HG02973 (cell line): ENCODE data around the gene DOP1A.

Source experiments
- ATAC-seq: cut with Tn5 transposase; IDR thresholded peaks from one replicate; pipeline ENCODE4 v1.9.1; 2021; ENCODE audit warnings: moderate library complexity; ENCODE audit not compliant: unreplicated experiment

DOP1A gene, protein sequence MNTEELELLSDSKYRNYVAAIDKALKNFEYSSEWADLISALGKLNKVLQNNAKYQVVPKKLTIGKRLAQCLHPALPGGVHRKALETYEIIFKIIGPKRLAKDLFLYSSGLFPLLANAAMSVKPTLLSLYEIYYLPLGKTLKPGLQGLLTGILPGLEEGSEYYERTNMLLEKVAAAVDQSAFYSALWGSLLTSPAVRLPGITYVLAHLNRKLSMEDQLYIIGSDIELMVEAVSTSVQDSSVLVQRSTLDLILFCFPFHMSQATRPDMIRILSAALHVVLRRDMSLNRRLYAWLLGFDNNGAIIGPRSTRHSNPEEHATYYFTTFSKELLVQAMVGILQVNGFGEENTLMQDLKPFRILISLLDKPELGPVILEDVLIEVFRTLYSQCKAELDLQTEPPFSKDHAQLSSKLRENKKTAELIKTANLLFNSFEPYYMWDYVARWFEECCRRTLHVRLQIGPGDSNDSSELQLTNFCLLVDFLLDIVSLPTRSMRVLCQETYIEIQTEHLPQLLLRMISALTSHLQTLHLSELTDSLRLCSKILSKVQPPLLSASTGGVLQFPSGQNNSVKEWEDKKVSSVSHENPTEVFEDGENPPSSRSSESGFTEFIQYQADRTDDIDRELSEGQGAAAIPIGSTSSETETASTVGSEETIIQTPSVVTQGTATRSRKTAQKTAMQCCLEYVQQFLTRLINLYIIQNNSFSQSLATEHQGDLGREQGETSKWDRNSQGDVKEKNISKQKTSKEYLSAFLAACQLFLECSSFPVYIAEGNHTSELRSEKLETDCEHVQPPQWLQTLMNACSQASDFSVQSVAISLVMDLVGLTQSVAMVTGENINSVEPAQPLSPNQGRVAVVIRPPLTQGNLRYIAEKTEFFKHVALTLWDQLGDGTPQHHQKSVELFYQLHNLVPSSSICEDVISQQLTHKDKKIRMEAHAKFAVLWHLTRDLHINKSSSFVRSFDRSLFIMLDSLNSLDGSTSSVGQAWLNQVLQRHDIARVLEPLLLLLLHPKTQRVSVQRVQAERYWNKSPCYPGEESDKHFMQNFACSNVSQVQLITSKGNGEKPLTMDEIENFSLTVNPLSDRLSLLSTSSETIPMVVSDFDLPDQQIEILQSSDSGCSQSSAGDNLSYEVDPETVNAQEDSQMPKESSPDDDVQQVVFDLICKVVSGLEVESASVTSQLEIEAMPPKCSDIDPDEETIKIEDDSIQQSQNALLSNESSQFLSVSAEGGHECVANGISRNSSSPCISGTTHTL (N-terminal part only)

DNA sequence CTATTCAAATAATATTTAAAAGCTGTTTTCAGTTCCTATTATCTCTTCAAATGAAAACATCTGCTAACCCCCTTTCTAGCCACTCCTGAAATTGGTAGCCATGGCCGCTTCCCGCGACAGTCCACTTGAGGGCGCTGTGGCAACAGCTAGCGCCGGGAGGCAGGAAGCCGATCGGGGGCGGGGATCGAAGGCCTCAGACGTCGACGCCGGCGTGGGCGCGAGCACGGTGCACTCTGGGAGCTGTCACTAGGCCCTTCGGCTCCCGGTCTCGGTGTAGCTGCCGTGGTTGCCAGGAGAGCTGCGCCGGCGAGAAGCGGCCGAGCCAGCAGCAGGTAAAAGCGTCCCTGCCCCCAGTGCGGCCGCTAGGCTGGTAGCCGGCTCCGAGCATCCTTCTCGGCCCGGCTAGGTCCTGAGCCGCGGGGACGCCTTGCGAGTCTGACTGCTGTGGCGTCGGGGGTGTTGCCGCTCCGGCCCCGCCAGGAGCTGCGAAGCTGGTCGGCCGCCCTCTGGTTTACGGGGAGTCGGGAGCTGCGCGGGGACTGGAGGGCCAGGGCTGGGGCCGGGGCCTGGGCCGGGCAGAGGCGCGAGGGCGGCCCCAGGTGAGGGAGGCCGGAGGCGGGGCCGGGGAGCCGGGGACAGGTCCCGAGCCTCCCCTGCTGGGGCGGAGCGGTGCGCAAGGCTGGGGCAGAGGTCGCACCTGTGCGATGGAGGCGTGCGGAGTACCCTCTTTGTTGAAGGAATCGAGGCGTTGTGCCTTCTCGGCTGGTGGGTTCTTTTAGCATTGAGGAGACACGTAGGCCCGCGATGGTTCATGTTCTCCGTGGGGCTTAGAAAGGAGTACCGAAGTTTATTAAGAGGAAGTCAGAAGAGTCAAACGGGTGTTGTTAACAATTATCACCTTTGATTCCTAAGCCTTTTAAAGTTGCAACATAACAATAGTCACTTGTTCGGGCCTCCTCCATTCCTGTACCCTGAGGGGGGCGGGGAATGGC lies at the start of gene DOP1A:
Gene DOP1A (plus strand): TSS at position 224 of the 992 bp plus-strand sequence. CDS start 29,307 bp downstream, outside the sequence.
- peak; percentile 77 for ATAC-seq

DNA sequence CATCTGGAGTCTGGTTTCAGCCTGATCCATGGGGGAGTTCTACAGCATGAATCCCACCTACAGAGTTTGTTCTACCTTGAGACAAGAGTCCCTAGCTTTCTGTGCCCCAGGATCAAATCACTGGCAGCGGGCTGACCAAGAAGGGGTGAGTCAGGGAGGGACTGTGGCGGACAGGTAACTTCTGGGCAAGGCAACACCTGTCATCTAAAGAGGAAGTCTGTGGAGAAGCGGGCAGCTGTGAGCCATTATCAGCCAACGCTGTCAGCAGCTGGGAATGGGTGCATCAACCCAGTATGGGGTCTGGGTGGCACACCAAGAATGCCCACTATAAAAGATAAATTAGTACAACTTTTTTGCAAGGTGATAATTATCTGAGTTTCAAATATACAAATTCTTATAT lies 47.7 kb upstream of the DOP1A start:
- no peak for ATAC-seq

DNA sequence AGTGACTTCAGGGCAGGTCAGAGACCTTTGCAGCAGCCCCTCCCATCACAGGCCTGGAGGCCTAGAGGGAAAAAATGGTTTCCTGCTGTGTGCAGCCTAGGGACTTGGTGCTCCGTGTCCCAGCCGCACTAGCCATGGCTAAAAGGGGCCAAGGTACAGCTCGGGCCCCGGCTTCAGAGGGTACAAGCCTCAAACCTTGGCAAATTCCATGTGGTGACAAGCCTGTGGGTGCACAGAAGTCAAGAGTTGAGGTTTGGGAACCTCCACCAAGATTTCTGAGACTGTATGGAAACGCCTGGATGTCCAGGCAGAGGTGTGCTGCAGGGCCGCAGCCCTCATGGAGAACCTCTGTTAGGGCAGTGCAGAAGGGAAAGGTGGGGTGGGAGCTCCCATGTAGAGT lies 35.8 kb upstream of the DOP1A start:
- ATAC-seq, result no peak

DNA sequence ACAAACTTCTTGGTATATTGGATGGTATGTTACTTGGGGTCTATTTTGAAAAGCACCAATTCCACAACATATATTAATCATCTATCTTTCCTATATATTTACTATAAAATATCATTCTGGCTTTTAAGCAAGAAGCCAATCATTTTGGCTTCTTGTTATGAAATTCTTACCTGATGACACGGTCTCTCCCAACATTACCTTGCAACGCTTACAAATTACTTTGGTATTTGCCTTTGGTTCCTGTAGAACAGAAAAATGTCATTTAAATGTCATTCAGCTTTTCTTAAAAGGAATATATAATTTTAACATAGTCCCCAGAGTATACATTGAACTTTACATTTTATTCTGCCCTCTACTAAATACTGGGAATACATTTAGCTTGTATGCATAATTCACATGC lies 29.2 kb upstream of the DOP1A start:
- ATAC-seq, result no peak

DNA sequence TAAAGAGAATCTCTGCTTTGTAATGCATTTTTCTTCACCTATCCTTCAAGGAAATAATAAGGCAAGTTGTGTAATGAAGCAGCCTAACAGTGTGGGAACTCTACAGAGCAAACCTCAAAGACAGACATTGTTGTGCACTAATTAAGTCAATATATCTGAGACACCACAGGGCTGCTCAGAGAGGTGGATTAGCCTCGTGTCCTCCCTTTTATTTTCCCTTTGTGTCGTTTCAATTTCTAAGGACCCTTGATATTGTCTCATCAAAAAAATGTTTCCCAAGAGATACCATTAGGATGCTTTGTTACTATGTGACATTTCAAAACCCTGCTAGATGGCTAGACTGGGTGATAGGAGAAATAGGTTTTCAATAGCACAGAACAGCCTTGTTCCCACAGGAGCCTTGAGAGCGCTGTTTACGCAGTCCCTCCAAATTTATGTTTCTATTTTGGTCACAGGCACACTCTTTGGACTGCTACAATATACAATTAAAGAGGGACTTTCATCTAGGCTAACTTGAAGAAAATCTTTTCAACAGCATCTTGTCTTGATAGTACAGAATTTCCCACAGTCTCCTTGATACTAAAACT lies 24.9 kb upstream of the DOP1A start:
- ATAC-seq, result no peak

DNA sequence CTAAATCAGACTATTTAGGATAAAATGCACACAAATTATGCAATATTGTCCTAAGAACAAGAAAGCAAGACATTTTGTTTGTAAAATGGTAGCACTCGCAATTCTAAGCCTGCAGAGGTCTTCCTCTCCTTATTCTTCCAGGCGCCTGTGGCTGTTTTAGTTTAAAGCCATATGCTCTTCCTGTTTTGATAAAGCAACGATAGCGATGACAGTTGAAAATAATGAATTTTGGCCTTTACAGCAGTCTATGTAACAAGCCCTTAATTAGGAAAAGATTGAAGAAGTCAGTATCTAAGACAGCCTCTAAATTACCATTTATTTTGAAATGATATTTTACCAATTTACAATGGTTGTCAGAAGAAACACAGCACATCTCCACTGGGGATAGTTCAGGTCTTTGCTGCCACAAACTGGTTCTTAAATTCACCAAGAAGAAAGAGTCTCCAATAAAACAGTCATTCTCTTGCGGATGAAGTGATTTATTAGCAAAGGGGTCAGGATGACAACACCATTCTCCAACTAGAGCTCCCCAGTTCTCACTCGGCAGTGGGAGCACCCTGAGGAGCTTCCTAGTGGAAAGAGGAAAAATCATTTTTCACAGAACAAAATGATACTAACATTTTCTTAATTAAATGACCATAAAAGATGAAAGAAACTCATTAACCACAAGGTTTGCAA lies 23.2 kb upstream of the DOP1A start:
- no peak for ATAC-seq

DNA sequence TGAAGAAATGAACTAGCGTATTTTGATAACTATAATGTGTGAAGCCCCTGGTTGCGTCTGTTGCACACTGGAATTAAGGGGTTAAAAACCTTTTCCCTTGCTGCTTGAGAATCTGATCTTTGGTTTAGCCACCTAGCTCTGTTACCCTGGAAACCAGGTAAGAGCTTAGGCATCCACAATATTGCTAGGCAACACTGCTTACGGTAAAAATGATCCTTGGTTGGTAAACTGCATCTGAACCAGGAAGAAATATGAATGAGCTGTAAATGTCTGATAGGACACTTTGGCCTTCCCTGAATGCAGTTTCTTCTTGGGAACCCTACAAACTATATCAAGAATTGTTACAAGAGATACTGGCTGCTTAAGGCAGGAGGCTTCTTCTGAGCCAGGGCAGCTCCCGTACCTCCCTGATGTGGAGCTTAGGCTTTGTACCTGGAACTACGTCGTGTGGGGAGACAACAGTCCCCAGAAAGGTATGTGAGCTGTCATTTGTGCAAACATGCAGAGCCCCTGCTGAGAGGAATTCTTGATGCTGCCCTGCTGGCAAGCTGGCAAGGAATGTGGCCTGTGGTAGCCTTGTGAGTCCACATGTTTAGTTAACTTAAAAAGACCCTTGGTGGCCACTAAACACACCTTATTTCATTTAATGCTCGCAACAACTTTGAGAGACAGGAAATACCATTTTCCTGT lies 20.3 kb upstream of the DOP1A start:
- no peak for ATAC-seq

DNA sequence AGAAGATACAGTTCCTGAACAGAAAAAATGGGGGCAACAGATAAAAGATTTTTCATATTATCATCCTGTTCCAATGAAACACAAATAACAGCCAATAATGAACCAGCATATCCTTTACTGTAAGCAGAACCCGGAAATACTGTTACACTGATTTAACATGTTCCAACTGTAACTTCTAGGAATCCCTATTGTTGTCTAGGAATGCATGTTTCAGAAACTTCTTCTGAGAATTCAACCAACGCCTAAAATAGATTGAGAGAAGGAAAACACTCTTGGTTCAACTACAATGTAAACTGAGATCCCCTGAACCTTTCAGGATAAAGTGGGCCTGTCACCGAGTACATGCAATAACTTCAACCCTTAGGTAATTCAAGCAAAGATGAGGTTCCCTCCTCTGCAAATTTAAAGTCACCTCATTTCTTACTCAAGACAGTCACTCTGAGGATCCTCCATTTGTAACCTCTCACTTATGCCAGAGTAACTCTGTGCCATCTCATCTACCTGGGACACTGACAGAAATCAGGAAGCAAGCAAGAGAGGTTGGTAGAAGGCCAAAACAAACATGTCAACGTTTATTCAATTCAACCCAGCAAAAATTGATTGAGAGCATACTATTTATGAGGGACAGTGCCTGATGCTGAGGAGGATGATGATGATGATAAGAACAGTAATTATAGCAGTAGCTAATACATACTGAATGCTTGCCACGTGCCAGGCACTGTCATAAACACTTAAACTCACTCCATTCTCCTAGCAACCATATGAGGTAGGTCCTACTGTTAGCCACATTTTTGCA lies 15.9 kb upstream of the DOP1A start:
- ATAC-seq, result no peak

DNA sequence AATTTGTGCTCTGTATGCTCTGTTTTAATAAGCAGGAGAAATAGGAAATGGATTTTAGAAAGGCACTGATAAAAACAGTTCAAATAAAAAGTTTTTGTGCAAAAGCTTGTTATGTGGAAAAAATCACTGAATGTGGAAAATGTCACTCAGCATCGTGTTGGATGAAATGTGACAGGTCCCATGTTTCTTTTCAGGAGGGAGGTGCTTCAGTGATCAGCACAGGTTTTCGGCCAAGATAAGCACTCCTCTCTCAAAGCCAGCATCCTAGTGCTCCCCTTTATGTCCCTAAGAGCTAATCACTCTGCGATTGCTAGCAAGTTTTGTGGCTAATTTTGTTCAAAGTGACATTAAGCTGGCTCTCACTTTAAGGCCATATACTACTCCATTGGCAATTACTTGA lies 13.8 kb upstream of the DOP1A start:
- ATAC-seq, result no peak

DNA sequence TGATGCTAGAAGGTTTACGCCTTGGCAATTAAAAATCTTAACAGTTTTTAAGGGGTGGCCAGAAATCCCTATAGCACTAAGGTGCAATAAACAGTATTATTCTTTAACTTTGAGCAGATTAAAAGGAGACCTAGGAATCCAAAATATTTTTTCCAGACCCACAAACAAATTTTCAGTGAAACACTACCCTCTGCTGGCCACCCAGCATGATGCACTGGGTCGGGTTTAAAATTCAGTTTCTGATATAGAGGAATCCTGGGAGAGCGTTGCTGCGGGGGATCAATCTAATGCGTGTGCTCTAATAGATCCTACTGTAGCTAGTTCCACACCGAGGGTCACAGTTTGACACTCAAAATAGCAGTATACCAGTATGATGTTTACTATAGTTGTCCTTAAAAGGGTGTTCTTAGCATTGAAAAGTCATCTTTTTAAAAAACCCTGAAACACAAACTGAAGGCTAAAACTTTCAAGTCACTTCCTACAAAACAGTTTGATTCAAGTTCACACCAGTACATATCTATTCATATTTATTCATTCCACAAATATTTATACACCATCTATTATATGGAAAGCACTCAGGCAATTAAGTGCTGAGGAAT lies 12.0 kb upstream of the DOP1A start:
- no peak for ATAC-seq

DNA sequence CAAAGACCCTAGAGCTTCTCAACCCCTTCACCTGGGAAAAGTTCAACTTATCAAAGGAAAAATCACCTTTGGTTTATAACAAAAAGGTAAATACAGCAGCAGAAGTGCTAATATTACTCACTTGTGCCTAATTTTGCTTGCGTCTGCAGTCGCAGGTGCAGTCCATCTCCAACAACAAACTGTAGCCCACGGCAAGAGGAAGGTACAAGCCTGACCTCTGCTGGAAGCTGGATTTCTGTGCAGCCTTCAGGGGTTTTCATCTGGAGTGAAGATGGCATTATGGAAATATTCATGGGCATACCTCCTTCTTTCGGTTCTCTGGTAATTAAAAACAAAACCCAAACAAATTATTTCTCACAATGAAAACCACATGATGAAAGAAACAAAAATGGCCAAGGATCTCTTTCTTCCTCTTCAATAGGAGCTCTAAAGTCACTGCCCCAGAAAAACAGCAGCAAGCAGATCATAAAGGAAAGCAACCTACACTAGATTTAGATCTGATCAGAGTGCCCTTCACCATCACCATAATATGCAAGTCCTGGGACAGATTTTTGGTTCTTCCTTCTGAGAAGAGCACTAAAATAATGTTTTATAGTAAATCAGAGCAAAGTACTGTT lies 9.7 kb upstream of the DOP1A start:
- peak; percentile 90 for ATAC-seq

DNA sequence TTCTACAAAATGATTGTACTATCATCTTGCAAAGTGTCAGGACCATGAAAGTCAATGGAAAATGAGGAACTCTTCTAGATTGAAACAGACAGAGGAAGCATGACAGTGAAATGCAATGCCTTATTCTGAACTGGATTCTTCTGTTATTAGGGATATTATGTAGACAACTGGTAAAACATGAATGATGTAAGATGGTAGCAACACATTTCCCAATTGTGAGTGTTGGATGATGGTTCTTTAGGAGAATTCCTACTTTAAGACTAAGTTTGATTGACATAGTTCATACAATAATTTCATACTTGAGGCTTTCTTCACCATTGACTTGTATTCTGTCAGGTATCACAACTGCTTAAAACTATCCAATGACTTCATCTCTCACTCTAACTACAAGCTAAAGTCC lies 6.3 kb upstream of the DOP1A start:
- ATAC-seq, result no peak

DNA sequence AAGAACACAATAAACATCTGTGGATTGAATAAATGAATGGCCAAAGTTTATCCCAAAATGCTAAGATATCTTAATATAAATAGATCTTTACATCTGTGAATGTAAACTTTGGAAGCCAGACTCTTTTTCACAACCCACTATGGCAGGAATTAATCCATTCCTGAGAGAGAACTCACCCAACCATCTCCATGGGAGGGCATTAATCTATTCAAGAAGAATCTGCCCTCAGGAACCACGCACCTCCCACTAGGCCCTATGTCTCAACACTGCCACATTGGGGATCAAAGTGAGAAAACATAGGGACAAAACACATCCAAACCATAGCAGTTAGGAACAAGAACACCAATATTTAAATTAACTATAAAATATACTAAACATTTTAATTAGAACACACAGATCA lies 5.2 kb upstream of the DOP1A start:
- no peak for ATAC-seq

DNA sequence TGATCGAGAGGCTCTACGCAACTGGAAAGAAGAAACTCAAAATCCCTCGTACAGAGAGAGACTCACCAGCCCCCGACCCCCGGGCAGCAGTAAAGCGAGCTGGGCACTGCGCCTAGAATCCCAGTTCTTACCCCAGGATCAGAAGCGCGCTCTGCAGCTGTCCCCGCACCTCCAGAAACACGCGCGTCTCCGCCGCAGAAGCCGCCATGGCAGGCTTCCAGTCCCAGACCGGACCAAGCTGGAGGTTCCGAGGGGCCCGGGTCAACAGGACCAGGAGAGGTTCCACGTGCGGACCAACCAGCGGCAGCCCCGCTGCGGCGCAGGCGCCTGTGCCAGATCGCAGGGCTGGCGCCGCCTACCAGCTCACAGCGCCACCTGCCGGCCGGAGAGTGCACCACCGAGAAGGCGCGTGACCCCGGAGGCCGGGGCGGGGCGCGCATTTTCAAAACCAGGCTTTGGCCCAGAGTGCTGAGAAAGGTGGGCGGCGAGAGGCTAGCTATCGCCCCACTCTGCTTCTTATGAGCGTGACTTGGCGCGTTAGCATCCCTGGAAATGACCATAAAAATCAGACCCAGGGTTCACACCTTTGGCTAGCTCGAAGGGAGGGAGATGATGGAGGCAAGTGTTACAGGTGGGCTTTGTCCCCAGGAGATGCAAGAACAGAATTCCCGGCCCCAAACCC lies 1.8 kb upstream of the DOP1A start, which contains the start of gene UBE3D:
Gene UBE3D (minus strand): TSS at position 331 of the 682 bp plus-strand sequence. CDS start 123 bp downstream, at position 208.
- ATAC-seq, result peak; percentile 62

DNA sequence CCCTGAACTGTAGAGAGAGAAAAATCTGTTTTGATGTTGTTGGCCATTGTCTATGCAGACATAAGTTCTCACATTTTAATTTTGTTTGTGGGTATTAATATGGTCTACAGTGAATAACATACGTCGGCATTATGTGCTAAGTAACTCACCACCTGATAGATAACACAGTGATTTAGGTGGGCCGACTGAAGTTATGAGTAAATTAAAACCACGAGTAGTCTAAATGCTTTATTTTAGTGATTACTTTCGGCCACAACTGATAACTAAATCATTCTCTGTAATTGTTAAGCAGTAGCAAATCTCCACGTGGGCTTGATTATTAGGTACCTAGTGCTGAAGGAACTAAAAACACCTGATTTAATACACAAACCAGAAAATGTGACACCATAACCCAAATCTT lies 1.1 kb downstream of the DOP1A start:
- ATAC-seq, result no peak

DNA sequence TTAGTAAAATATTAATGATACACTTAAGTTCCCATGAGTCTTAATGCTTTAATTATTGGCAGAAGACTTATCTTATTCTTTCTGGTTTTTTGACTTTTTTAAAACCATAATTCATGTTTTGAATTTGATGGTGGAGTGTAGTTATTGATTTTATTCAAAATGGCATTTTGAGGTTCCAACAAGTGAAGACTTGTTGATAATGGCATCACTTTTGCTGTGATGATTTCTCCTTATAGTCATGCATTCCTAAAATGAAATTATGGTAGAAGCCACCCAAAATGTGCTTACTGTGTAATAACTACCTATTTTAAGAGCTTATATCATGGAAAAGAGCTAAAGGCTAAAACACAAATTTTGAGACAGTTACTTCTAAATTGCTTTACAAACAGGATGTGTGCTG lies 2.2 kb downstream of the DOP1A start:
- no peak for ATAC-seq
